ENCODE results near the gene TCEA2.

TCEA2 gene

GRCh38 chr20:64095927-64096326, 32.9 kb downstream of the TCEA2 start:
- H3K27me3 ChIP-seq (ENCODE audit: insufficient read depth, low read depth, severe bottlenecking), result no peaks in the 10 kb centered on the region
- H3K36me3 ChIP-seq, result no peaks in the 10 kb centered on the region
- H3K9me3 ChIP-seq (ENCODE audit: severe bottlenecking), result no peaks in the 10 kb centered on the region
- no peak for TF ChIP-seq CTCF (IDR thresholded peaks at IDR 0.05; ENCODE audit: low read depth, low read length)
- DNase-seq, result no peak
- H3K27ac ChIP-seq, result no peak overlapping the region
- H3K4me3 ChIP-seq (ENCODE audit: low read depth, low read length), result no peak overlapping the region

- Histone ChIP-seq H3K36me3 (no peaks in the 10 kb centered on the region), H3K4me3 (ENCODE audit: low read depth, low read length) (no peak overlapping the region), H3K27me3 (ENCODE audit: insufficient read depth, low read depth, severe bottlenecking) (no peaks in the 10 kb centered on the region), H3K9me3 (ENCODE audit: severe bottlenecking) (no peaks in the 10 kb centered on the region), H3K27ac (no peak overlapping the region)
- no peak for TF ChIP-seq CTCF (IDR thresholded peaks at IDR 0.05; ENCODE audit: low read depth, low read length)
- no peak for DNase-seq
Measured at GRCh38 chr20:64096535-64096934, 33.5 kb downstream of the TCEA2 start.

- no peak for DNase-seq
- H3K27ac ChIP-seq, result no peak overlapping the region
Measured at GRCh38 chr20:64098471-64099013, 35.5 kb downstream of the TCEA2 start.

GRCh38 chr20:64099086-64099786, 36.2 kb downstream of the TCEA2 start:
- no peak overlapping the region for H3K4me3 ChIP-seq (ENCODE audit: low read depth, low read length)
- no peak overlapping the region for H3K27ac ChIP-seq
- H3K36me3 ChIP-seq, result no peaks in the 10 kb centered on the region
- DNase-seq, result no peak
- H3K9me3 ChIP-seq (ENCODE audit: severe bottlenecking), result no peaks in the 10 kb centered on the region
- TF ChIP-seq CTCF (IDR thresholded peaks at IDR 0.05; ENCODE audit: low read depth, low read length), result no peak
- no peaks in the 10 kb centered on the region for H3K27me3 ChIP-seq (ENCODE audit: insufficient read depth, low read depth, severe bottlenecking)

More at GRCh38 chr20:64098471-64099013, 35.5 kb downstream of the TCEA2 start:
- TF ChIP-seq CTCF (IDR thresholded peaks at IDR 0.05; ENCODE audit: low read depth, low read length), result no peak
- H3K27me3 ChIP-seq (ENCODE audit: insufficient read depth, low read depth, severe bottlenecking), result no peaks in the 10 kb centered on the region
- H3K9me3 ChIP-seq (ENCODE audit: severe bottlenecking), result no peaks in the 10 kb centered on the region
- no peaks in the 10 kb centered on the region for H3K36me3 ChIP-seq
- no peak overlapping the region for H3K4me3 ChIP-seq (ENCODE audit: low read depth, low read length)

- no peak for TF ChIP-seq CTCF (IDR thresholded peaks at IDR 0.05; ENCODE audit: low read depth, low read length)
- H3K36me3 ChIP-seq, result no peaks in the 10 kb centered on the region
- no peak overlapping the region for H3K4me3 ChIP-seq (ENCODE audit: low read depth, low read length)
- H3K9me3 ChIP-seq (ENCODE audit: severe bottlenecking), result no peaks in the 10 kb centered on the region
- DNase-seq, result no peak
- H3K27me3 ChIP-seq (ENCODE audit: insufficient read depth, low read depth, severe bottlenecking), result no peaks in the 10 kb centered on the region
- H3K27ac ChIP-seq, result no peak overlapping the region
Measured at GRCh38 chr20:64099880-64100565, 37.0 kb downstream of the TCEA2 start.

Data from WERI-Rb-1 (cell line).